Measurements from ENCODE around the gene BUD31.
A peak's percentile ranks its signal among the peaks of the same experiment; 100 is the strongest.
"Not testable (repeated sequence)": the region's sequence is repeated elsewhere in the genome, so short reads cannot be mapped to it uniquely, and the experiment has no call there.

BUD31 gene

GRCh38 chr7:99428972-99429566 is 20.3 kb downstream of the BUD31 start:
- DNase-seq (ENCODE audit: low read depth in 4 of 4, low spot score in 1 of 4): no peak

- DNase-seq (ENCODE audit: low read depth in 4 of 4, low spot score in 1 of 4): no peak
Measured at GRCh38 chr7:99429756-99430155, 21.0 kb downstream of the BUD31 start.

GRCh38 chr7:99431756-99432540 is 23.2 kb downstream of the BUD31 start:
- not testable (repeated sequence) for DNase-seq (ENCODE audit: low read depth in 4 of 4, low spot score in 1 of 4)

- no peak for DNase-seq (ENCODE audit: low read depth in 4 of 4, low spot score in 1 of 4)
Measured at GRCh38 chr7:99433158-99433557, 24.4 kb downstream of the BUD31 start.

GRCh38 chr7:99437946-99438572 is 29.3 kb downstream of the BUD31 start:
- no peak for DNase-seq (ENCODE audit: low read depth in 4 of 4, low spot score in 1 of 4)

- DNase-seq (ENCODE audit: low read depth in 4 of 4, low spot score in 1 of 4): peak; percentile 82 to 90 (median 89)
Measured at GRCh38 chr7:99438573-99439480, 30.1 kb downstream of the BUD31 start, which contains the start of the genes CPSF4 and PTCD1. Gene CPSF4 (plus strand): TSS chr7:99438943. CDS start chr7:99439083, 140 bp downstream. Gene PTCD1 (minus strand): TSS chr7:99438798. CDS start chr7:99435242, 3,556 bp downstream.

- no peak for DNase-seq (ENCODE audit: low read depth in 4 of 4, low spot score in 1 of 4)
Measured at GRCh38 chr7:99440195-99440594, 31.4 kb downstream of the BUD31 start.

- DNase-seq (ENCODE audit: low read depth in 4 of 4, low spot score in 1 of 4): no peak
Measured at GRCh38 chr7:99446096-99446495, 37.3 kb downstream of the BUD31 start.

GRCh38 chr7:99447943-99448342 is 39.2 kb downstream of the BUD31 start:
- DNase-seq (ENCODE audit: low read depth in 4 of 4, low spot score in 1 of 4): no peak

GRCh38 chr7:99448855-99449254 is 40.1 kb downstream of the BUD31 start:
- DNase-seq (ENCODE audit: low read depth in 4 of 4, low spot score in 1 of 4): no peak

GRCh38 chr7:99449326-99449725 is 40.6 kb downstream of the BUD31 start:
- no peak for DNase-seq (ENCODE audit: low read depth in 4 of 4, low spot score in 1 of 4)

- no peak for DNase-seq (ENCODE audit: low read depth in 4 of 4, low spot score in 1 of 4)
Measured at GRCh38 chr7:99451936-99452335, 43.2 kb downstream of the BUD31 start.

- no peak for DNase-seq (ENCODE audit: low read depth in 4 of 4, low spot score in 1 of 4)
Measured at GRCh38 chr7:99452541-99452940, 43.8 kb downstream of the BUD31 start.

GRCh38 chr7:99453105-99453504 is 44.3 kb downstream of the BUD31 start:
- no peak for DNase-seq (ENCODE audit: low read depth in 4 of 4, low spot score in 1 of 4)

- no peak for DNase-seq (ENCODE audit: low read depth in 4 of 4, low spot score in 1 of 4)
Measured at GRCh38 chr7:99455874-99456273, 47.1 kb downstream of the BUD31 start.

GRCh38 chr7:99456288-99456687 is 47.5 kb downstream of the BUD31 start:
- no peak for DNase-seq (ENCODE audit: low read depth in 4 of 4, low spot score in 1 of 4)

GRCh38 chr7:99457050-99457649 is 48.4 kb downstream of the BUD31 start:
- DNase-seq (ENCODE audit: low read depth in 4 of 4, low spot score in 1 of 4): no peak

GRCh38 chr7:99457650-99458493 is 49.1 kb downstream of the BUD31 start:
- no peak for DNase-seq (ENCODE audit: low read depth in 4 of 4, low spot score in 1 of 4)

GRCh38 chr7:99459087-99459486 is 50.3 kb downstream of the BUD31 start:
- no peak for DNase-seq (ENCODE audit: low read depth in 4 of 4, low spot score in 1 of 4)

- DNase-seq (ENCODE audit: low read depth in 4 of 4, low spot score in 1 of 4): no peak
Measured at GRCh38 chr7:99460651-99461050, 51.9 kb downstream of the BUD31 start.
